Femur (tissue), 1 donor: ENCODE results near the gene VCL.
"Not testable (repeated sequence)": the region's sequence is repeated elsewhere in the genome, so short reads cannot be mapped to it uniquely, and the experiment has no call there.

Experiments
- DNase-seq: peaks from one replicate; pipeline ENCODE4 v3.0.0-alpha.2; 2017

The VCL gene

DNA sequence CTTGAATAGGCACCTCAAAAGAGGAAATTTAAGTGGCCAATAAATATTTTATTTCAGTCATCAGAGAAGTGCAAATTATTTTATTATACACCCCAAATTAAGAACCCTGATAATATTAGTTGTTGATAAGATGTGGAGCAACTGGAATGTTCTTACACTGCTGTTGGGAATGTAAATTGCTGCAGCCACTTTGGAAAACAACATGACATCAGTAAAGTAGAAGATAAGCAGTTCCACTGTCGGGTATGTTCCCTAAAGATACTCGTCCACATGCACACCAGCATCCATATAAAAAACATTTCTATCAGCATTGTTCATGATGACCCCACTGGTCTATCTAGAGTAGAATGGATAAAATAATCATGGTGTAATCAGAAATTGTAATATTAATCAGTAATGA lies 46.5 kb downstream of the VCL start:
- DNase-seq: no peak

DNA sequence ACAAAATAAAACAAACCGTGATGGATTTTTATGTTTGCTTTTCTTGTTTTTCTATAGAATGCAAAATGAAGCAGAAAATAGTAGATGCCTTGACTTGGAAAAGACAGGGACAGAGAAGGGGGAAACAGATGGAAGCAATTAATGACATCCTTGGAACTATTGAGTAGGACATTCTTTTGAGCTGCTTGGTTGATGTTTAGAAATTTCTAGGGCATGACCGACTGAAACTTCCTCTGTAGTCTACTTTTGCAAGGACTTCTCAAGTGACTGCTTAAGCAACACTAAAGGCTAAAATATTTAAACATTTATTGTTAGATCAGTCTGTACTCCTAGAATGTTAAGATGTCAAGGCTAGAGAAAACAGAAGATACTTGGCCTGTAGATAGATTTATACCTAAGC lies 49.4 kb downstream of the VCL start:
- no peak for DNase-seq

DNA sequence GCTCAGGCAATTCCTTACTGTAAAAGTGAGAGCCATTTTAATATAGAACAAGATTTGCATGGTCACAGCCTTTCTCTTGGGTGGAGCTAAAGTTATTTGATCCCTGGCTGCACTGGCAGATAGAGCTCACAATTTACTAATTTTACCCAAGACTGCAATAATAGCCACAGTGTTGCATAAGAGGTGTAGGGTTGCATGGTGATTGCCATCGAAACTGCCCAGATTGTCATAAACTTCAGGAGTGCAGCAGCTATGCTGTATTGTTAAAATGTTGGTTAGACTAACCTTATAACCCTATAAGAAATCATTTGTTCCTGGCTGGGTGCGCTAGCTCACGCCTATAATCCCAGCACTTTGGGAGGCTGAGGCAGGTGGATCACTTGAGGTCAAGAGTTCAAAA lies 50.0 kb downstream of the VCL start:
- no peak for DNase-seq

DNA sequence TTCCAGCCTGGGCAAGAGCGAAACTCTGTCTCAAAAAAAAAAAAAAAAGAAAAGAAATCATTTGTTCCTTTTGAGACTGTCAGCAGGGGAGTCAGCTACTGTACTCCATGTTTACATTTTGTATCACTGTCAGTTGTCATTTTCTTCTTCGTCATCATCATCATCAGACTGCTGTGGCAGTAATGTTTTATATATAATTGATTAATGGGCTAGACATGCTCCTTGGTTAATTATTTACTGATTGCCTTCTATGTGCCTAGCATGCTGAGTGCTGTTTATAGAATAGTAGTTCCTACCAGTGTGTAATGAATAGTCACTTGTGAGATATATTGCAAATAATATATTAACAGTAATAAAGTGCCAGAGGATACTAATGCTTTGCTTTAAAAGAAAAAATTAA lies 50.5 kb downstream of the VCL start:
- no peak for DNase-seq

DNA sequence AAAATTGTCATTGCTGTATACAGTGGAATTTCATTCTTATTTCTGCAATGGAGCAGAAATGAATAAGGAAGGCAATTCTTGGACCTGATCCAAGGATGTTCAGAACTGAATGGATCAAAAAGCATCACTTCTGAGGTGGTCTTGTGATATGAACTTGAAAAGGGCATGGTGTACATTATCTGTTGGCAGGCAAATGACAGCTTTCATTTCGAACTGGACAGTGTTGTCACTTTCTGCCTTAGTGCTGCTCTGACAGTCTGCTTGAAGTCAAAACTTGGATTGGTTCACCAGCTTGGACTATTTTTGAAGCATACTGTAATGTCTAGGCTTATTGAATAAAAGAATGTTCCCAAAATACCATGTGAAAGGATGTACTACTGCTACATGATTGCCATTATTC lies 52.0 kb downstream of the VCL start:
- DNase-seq: no peak

DNA sequence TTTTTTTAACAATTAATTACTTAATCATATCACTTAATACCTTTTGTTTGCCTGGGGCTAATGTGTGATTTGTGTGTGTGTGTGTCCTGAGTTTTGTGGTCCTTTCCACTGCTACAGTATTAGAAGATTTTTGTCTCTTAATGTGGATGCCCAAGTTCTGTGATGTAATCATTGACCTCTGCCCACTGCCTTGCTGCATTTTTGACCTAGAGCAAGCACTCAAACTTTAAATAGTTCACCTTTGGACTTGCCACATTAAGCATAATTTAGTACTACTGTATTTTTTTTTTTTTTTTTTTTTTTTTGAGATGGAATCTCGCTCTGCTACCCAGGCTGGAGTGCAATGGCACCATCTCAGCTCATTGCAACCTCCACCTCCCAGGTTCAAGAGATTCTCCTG lies 52.7 kb downstream of the VCL start:
- DNase-seq: no peak

DNA sequence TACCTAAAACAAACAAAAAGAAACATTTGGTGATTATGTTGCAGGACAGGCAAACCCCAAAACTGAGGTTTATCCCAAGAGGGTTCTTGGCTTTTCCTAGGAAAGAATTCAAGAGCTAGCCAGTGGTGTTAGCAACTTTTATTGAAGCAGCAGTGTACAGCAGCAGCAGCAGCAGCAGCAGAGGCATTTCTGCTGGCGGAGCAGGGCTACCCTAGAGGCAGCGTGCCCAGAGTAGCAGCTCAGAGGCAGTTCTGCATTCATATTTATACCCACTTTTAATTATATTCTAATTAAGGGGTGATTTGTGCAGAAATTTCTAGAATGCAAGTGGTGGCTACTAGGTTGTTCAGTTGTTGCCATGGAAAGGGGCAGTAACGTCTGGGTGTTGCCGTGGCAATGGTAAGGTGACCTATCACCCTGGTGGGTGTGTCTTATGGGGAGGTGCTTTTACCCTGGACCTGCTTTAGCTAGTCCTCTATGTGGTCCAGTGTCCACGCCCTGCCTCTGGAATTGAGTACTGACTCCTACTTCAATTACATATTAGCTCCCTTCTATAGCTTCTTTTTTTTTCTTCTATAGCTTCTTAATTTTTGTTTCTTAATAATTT lies 53.9 kb downstream of the VCL start:
- no peak for DNase-seq

DNA sequence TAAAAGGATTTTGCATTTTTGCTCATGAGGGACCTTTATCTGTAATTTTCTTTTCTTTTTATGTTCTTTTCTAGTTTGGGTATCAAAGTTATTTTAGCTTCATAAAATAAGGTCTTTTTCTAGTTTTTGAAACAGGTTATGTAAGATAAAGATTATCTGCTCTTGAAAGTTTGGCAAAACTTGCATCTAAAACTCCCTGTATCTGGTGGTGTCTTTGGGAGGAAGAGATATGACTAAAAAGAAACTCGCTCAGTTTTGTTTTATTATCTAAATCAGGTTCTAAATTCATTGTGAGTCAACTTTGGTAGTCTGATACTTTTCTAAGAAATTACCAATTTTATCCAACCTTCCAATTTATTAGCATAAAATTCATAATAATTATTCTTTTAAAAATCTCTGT lies 55.1 kb downstream of the VCL start:
- DNase-seq: no peak

DNA sequence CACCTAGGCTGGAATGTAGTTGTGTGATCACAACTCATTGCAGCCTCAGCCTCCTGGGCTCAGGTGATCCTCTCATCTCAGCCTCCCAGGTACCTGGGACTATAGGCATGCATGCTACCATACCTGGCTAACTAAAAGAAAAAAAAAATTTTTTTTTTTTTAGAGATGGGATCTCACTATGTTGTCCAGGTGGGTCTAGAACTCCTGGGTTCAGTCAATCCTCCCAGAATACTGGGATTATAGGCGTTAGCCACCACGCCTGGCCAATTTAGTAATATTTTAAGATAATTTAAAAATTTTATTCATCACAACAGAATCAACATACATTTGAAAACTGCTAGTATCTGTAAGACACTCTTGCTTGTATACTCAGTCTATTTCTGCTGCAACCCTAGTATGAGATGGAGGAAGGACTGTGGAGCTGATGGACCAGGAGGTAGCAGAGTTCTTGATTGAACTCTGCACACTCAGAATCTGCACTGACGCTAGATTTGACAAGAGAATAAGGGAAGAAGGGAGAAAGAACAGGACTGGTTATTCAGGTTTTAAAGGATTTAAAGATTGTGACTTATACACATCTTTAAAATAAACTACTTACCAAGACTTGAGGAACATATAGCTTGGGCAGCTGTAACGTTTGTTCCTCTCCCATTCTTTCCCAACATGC lies 57.6 kb downstream of the VCL start:
- no peak for DNase-seq

DNA sequence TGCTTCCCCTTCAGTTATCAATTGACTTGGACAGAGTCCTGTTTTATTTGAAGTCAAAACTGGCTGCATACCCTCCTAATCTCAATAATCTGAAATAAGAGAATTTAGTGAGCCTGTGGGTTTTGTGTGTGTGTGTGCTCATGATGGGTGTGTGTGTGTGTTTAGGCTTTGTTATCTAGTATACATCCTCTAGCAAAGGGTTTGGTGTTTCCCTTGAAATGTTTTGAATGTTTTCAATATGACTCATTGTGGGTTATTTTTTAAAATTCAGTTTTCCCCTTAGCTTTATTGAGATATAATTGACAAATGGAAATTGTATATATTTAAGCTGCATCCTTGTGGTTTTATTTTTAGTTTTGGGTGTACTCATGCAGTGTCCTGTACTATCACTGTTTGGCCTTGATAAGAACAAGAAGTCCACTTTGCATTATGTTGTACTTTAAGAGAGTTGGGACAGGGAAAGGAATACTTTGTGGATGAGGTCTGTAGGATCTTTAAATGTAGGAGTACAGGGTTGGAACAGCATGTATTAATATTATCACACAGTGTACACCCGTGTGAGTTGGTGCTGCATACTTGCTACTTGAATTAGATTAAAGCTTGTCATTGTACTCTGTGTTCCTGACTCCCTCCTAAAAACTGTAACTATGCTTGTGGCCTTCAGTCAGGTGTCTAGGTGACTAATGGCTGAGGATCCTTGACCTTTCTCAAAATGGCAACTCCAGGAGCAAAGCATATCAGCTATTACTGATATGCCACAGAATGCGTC lies 58.3 kb downstream of the VCL start:
- DNase-seq: no peak

DNA sequence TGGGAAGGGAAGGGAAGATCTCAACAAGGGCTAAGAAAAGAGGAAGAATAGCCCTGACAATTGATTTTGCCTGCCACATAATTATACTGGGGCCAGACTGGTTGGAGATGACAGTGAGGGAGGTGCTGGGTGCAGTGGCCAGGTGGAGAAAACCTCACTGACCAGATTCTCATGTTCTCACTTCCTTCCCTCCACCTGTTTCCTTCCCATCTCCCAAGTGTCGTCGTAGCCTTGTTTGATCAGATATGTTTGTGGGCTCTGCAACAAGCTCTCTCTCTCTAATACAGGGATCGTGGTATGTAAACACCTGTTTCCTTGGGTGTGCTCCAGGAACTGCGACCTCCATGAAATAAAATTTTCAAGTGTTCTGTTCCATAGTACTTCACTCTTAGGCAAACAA lies 60.2 kb downstream of the VCL start:
- no peak for DNase-seq

DNA sequence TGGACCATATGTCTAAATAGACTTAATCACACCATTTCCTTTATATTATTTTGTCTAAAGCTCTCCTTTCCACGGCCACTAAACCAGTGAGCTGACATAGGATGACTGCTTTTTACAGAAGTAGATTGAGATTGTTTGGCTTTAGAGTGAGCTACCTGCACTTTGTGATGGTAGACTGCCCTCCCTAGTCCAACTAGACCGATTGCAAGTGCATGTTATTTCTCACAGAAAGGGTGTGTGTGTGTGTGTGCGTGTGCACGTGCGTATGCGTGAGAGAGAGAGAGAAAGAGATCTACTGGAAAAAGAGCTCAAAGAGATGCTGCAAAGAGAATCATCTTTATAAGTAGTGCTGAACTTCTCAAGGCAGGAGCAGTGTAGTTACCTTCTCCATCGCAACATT lies 60.7 kb downstream of the VCL start:
- no peak for DNase-seq

DNA sequence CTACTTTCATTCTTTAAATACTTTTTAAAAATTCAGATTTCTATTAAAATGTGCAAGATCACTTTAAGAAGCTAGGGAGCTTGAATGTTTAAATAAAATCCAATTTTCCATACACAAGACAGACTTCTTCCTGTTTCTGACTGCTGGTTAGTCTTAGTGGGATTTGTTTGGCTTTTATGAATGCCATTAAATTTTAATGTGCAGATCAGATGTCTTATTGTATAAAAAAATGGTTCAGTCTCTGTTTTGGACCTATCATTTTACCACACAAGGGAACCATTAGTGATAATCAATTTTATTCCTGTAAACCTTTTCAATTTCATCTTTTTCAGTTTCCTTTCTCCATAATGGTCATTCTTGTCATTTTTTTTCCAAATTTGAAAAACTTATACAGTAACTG lies 63.2 kb downstream of the VCL start:
- DNase-seq: no peak

DNA sequence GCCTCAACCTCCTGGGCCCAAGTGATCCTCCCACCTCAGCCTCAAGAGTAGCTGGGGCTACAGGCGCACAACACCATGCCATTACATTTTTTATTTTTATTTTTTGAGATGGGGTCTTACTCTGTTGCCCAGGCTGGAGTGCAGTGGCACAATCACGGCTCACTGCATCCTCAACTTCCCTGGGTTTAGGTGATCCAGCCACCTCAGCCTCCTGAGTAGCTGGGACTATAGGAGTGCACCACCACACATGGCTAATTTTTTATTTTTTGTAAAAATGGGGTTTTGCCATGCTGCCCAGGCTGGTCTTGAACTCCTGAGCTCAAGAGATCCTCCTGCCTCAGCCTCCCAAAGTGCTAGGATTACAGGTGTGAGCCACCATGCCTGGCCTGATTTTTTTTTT lies 64.1 kb downstream of the VCL start:
- not testable (repeated sequence) for DNase-seq

DNA sequence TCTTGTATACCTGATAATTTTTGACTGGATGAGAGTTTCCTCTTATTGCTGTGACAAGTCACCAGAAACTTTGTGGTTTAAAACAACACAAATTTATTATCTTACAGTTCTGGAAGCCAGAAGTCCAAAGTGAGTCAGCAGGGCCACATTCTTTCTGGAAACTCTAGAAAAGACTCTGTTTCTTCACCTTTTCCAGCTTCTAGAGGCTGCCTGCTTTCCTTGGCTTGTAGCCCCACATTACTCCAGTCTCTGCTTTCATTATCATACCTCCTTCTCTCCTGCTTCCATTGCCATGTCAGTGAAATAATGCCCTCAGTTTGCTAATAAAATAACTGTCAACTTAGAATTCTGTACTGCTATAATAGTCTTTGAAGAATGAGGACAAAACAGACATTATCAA lies 65.3 kb downstream of the VCL start:
- no peak for DNase-seq

DNA sequence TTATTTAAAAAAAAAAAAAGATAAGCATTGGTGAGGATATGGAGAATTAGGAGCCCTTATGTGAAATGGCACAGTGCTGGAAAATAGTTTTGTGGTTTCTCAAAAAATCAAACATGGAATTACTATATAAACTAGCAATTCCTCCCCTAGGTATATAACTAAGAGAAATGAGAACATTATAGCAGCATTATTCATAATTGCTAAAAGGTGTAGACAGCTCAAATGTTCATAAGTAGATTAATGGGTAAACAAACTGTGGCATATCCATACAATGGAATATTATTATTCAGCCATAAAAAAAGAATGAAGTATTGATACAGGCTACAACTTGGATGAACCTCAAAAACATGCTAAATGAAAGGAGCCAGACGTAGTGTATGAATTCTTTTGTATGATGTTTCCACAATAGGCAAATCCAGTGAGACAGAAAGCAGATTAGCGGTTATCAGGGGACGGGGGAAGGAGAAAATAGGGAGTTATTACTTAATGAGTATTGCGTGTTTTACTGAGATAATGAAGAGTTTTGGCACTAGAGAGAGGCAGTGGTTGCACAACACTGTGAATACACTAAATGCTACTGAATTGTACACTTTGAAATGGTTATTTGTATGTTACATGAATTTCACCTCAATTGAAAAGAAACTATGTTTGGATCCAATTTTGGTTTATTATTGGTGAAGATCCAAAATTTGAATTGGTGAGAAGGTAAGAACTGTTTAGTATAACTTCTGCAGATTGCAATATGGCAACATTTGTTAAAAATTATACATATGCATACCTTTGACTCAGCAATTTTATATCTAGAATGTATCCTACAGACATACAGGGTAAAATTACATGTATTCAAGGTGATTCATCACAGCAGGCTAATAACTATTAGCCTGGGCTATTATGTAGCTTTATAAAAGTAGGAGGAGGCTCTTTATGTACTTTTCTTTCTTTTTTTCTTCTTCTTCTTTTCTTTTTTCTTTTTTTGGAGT lies 69.7 kb downstream of the VCL start:
- no peak for DNase-seq

DNA sequence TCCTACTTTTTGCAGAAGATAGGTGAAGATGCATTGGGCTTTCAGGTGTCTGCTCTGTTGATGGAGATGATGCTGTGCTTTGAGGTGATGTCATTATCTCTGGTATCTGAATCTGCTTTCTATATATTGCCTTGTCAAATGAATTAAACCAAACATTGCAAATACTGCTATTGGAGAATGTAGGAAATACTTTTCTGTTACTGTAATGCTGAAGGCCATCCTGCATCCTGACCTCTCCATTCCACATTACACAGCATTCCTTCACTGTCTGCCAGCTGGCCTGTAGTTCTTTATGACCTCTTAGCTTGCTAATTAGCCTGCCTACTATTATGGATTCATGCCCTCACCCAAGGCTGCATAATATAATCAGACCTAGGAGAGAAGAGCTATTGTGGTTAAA lies 73.2 kb downstream of the VCL start:
- DNase-seq: no peak

DNA sequence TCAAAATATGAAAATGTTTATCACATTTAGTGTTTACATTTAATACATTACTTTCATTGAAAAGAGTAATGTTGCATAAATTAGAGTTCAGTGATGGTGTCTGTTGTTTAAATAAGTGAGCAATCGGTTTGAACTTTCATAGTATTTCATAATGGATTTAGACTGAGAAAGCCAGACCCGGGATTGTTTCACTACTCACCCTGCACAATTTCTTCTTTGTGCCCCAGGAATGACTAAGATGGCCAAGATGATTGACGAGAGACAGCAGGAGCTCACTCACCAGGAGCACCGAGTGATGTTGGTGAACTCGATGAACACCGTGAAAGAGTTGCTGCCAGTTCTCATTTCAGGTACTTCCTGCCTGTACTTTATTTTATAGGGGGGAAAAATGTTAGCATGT lies 74.6 kb downstream of the VCL start:
- no peak for DNase-seq

DNA sequence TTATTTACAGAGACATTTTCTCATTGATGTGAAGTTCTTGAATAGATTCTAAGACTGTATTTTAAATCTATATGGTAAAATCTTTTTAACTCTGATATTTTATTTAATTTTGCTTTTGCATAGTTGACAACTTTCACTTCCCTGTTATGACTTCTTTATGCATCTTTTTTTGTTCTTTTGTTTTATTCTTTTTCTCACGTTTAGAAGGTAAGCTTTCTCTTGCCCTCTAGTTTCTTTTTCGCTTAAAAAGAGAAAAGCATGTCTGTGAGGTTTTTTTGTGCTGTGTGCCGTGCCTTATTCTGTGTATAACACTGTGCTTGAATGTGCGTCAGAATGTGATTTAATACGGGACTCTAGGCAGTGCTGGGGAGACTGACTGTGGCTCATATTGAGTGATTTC lies 78.0 kb downstream of the VCL start:
- DNase-seq: no peak

DNA sequence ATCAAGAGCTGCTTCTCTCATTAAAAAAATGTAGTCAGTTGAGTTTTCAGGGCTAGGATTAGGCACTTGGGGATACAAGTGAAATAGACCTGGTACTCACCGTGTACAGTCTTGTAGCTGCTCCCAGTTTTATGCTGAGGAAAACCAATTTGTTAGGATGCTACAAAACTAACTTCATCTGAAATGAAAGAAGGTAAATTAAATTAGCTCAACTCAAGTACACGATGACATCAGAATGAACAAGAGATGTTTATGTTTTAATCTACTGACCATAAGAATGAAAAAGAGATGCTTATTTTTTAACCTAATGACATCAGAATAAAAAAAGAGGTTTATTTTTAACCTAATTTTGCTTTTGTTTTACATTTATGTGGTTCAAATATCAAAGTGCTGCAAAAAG lies 79.0 kb downstream of the VCL start:
- DNase-seq: no peak

DNA sequence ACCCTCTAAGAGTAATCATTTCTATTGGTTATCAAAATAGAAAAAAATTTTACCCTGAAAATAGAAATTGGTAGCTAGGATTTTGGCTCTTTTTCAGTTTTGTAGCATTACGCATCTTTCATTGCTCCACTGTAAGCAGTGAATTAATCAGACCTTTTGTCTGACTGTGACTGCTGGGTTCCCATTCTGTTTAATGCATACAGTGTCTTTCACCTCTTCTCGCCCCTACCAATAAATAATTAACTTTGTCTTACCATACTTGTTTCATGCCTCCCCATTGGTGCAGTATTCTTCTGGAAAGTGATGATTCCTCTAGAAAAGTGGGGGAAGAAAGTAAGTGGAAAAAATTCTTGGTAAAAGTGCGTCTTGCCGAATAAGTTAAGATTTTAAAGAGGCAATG lies 79.5 kb downstream of the VCL start:
- no peak for DNase-seq

DNA sequence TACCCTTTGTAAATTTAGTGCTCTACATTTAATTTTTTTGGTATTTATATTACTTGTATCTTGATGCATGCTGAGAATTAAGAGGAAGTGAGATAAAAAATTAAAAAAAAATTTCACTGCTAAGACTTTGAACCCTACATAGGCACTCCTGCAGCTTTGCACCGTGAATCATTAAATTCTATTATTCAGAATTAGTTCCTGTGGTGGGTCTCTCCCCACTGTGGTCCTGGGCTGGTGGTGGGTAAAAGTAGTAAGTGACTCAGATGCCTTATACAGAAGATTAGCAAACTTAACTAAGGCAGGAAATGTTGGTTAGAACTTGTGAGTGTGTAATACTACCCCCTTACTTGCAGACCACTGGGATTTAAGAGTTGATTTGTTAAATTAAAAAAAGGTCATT lies 80.1 kb downstream of the VCL start:
- no peak for DNase-seq
